WI38 (cell line): Measurements from ENCODE around the gene HSPA12A.
A peak's percentile ranks its signal among the peaks of the same experiment; 100 is the strongest.

Experiments used
- H3K4me3 ChIP-seq: 2 replicates; pipeline ENCODE4 v1.5.1; 2011; ENCODE audit warnings: low read depth, mild to moderate bottlenecking, control low read depth, low read length
- CTCF ChIP-seq: IDR thresholded peaks from 2 replicates; pipeline ENCODE4 v1.5.1; 2012; ENCODE audit warnings: low read depth, mild to moderate bottlenecking, control low read depth, low read length

The HSPA12A gene

GRCh38 chr10:116689744-116690143 is 52.6 kb downstream of the HSPA12A start:
- H3K4me3 ChIP-seq, result no peak overlapping the region
- no peak for TF ChIP-seq CTCF

GRCh38 chr10:116688741-116689495 is 53.4 kb downstream of the HSPA12A start:
- H3K4me3 ChIP-seq, result peak overlapping the region; percentile 42
- no peak for TF ChIP-seq CTCF

- TF ChIP-seq CTCF, result no peak
- peak overlapping the region; percentile 42 for H3K4me3 ChIP-seq
Observed at GRCh38 chr10:116688241-116688711, 54.1 kb downstream of the HSPA12A start.

- no peak overlapping the region for H3K4me3 ChIP-seq
- no peak for TF ChIP-seq CTCF
Observed at GRCh38 chr10:116687633-116688032, 54.7 kb downstream of the HSPA12A start.

GRCh38 chr10:116686632-116687031 is 55.7 kb downstream of the HSPA12A start:
- no peak overlapping the region for H3K4me3 ChIP-seq
- no peak for TF ChIP-seq CTCF

- no peak overlapping the region for H3K4me3 ChIP-seq
- no peak for TF ChIP-seq CTCF
Observed at GRCh38 chr10:116685807-116686206, 56.6 kb downstream of the HSPA12A start.

- no peak overlapping the region for H3K4me3 ChIP-seq
- no peak for TF ChIP-seq CTCF
Observed at GRCh38 chr10:116684781-116685180, 57.6 kb downstream of the HSPA12A start.
